Adrenal gland (tissue), 12 donors: Measurements from ENCODE around the gene TM4SF4. TPM values are rescaled to one million over a fixed set of nuclear protein-coding genes. Genes with fewer than 3 reads are reported as not detected.

Source experiments
- DNase-seq, 7 donors: peaks; one replicate each; pipeline ENCODE4 v3.0.0-alpha.2; 2019 to 2020
- H3K27ac ChIP-seq, 5 donors: fragments of 200-600 bp; sonication (generic) in 4 of 5; 1 replicate in 3 of 5; 2 replicates in 2 of 5; pipeline versions ENCODE4 v1.5.1 to v1.8.0; 2016 to 2020; ENCODE audit warnings: mild to moderate bottlenecking in 1 of 5
- H3K27me3 ChIP-seq: fragments of 200-600 bp; 2 replicates; pipeline ENCODE4 v1.8.0; 2021
- H3K36me3 ChIP-seq, 2 donors: fragments of 200-600 bp; replicated peaks in 1 of 2; 1 replicate in 1 of 2; 2 replicates in 1 of 2; pipeline versions ENCODE4 v1.5.1 to v1.8.0; 2018 to 2022
- H3K4me1 ChIP-seq, 2 donors: fragments of 200-600 bp; replicated peaks in 1 of 2; 1 replicate in 1 of 2; 2 replicates in 1 of 2; pipeline versions ENCODE4 v1.5.1 to v1.8.0; 2018 to 2021
- H3K4me3 ChIP-seq, 4 donors: fragments of 200-600 bp; sonication (generic) in 3 of 4; one replicate each; pipeline ENCODE4 v1.5.1; 2016 to 2018
- H3K9me3 ChIP-seq, 3 donors: fragments of 200-600 bp; sonication (generic) in 1 of 3; replicated peaks in 1 of 3; 1 replicate in 2 of 3; 2 replicates in 1 of 3; pipeline versions ENCODE4 v1.5.1 to v1.8.0; 2016 to 2021
- POLR2A ChIP-seq, 2 donors: fragments of 450-650 bp; IDR thresholded peaks; one replicate each; pipeline ENCODE4 v1.6.1; 2017; ENCODE audit warnings: antibody characterized with exemption in 2 of 2, mild to moderate bottlenecking in 2 of 2, moderate library complexity in 1 of 2
- WGBS, 4 donors: extraction: QIAGEN DNeasy Blood & Tissue Kit in 2 of 4; methylation state at CpG; one replicate each; pipeline versions ENCODE4 v1.1.5 to v1.1.7; 2013 to 2017; 5-methylcytosine and 5-hydroxymethylcytosine counted together
- intact Hi-C, 2 donors: fragments of 100-400 bp; cut with DNase I; formaldehyde crosslinking; loops; one replicate each; pipeline versions ENCODE4 v1.14.1 to v1.15.0; 2022 to 2023
- polyA plus RNA-seq, 3 donors: library from polyadenylated mRNA; stranded (reverse); fragments of 200-250 nt in 2 of 3; fragments of 350-450 nt in 1 of 3; fragmentation: Illumina TruSeq in 1 of 3; extraction: RNeasy Lipid Tissue Mini Kit (QIAGEN cat#74804) in 1 of 3; gene quantifications; one replicate each; pipeline ENCODE4 v1.2.3, GENCODE V29; 2013 to 2014
- total RNA-seq, 9 donors: library from RNA; depleted of rRNA in 4 of 9; stranded (reverse); fragments of >200 nt in 4 of 9; fragments of 120-200 nt in 1 of 9; fragmentation: NEBNext Ultra II Directional in 1 of 9; extraction: Animal tissue kit (Norgen Biotek cat#: 25700) in 1 of 9; gene quantifications; one replicate each; pipeline versions ENCODE4 v1.1.0 to v1.2.4, GENCODE V29; 2013 to 2023
- TF ChIP-seq, protein P1 (sequence below), 6 experiments: fragments of 450-650 bp in 4 of 6; fragments of 200-600 bp in 2 of 6; sonication (generic) in 1 of 6; IDR thresholded peaks; 1 replicate in 5 of 6; 2 replicates in 1 of 6; pipeline versions ENCODE4 v1.5.1 to v1.8.0; 2016 to 2021; ENCODE audit warnings: antibody characterized with exemption in 6 of 6, mild to moderate bottlenecking in 2 of 6, moderate library complexity in 1 of 6
- donor health status: healthy with polysubstance abuse.
- donor health status: Bipolar disorder and iron deficiency.
- donor health status: DM: yes; HTN: yes; CAD: no.
- donor health status: DM: no; HTN: no; CAD: no.
- donor health status: DM: no; HTN: no; CAD: no.
- donor health status: DM: yes; HTN: yes; CAD: no.

The TM4SF4 gene
- total and polyA plus RNA-seq, 12 donors, result 0.08 to 2.2 (median 0.96) TPM; not detected in 3

DNA sequence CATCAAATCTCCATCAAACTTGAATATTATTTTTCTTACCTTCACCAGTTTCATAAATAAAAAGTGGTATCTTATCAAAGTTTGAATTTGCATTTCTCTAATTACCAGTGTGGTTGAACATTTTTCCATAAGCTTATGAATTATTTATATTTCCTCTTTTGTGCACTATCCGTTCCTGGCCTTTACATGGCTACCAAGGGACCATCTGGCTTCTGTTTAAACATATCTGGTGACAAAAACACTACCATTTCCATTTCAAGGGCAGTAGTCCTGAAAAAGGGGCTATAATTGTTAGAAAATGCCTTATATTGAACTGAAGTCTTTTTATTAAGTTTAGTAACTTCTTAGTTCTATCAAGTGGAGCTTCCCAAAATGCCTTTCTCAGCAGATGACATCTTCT, 44.3 kb upstream of the TM4SF4 start:
- Histone ChIP-seq H3K27me3 (no peaks in the 10 kb centered on the region), H3K4me1 (no peaks in the 10 kb centered on the region), H3K4me3 (no peak overlapping the region), H3K36me3 (no peaks in the 10 kb centered on the region), H3K9me3 (no peaks in the 10 kb centered on the region), H3K27ac (no peak overlapping the region)
- DNase-seq, result no peak
- no peak for TF ChIP-seq POLR2A (IDR thresholded peaks at IDR 0.05)
- TF ChIP-seq, protein P1, sequence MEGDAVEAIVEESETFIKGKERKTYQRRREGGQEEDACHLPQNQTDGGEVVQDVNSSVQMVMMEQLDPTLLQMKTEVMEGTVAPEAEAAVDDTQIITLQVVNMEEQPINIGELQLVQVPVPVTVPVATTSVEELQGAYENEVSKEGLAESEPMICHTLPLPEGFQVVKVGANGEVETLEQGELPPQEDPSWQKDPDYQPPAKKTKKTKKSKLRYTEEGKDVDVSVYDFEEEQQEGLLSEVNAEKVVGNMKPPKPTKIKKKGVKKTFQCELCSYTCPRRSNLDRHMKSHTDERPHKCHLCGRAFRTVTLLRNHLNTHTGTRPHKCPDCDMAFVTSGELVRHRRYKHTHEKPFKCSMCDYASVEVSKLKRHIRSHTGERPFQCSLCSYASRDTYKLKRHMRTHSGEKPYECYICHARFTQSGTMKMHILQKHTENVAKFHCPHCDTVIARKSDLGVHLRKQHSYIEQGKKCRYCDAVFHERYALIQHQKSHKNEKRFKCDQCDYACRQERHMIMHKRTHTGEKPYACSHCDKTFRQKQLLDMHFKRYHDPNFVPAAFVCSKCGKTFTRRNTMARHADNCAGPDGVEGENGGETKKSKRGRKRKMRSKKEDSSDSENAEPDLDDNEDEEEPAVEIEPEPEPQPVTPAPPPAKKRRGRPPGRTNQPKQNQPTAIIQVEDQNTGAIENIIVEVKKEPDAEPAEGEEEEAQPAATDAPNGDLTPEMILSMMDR (IDR thresholded peaks at IDR 0.05), result no peak
- 56 to 66% (median 60%) methylated on average over 1 of the region's 1 CpG for WGBS, 4 donors
- intact Hi-C loops, result no loop called here

DNA sequence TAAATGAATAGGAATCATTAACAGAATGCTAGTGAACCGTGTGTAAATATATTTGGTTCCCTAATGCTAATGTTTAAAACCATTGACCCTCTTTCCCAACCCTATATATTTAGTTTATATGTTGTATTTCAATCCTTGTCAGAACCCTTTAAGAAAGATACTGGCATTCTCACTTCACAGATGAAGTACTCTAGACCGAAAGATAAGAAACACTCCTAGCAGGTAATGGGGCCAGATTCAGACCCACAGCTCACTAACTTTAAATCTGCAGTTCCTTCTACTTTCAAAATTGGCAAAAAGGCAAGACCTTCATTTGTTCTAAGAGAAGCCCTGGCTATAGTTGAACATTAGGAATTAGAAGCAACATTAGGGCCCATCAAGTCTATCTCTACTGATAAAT, 42.3 kb upstream of the TM4SF4 start:
- no peaks in the 10 kb centered on the region for H3K4me1 ChIP-seq
- TF ChIP-seq, protein P1 (IDR thresholded peaks at IDR 0.05), result no peak
- no peak for TF ChIP-seq POLR2A (IDR thresholded peaks at IDR 0.05)
- no peak overlapping the region for H3K4me3 ChIP-seq
- no peaks in the 10 kb centered on the region for H3K36me3 ChIP-seq
- DNase-seq, result no peak
- H3K27ac ChIP-seq, result no peak overlapping the region
- no peaks in the 10 kb centered on the region for H3K27me3 ChIP-seq
- 86 to 90% (median 88%) methylated on average over 2 of the region's 2 CpGs for WGBS, 4 donors
- H3K9me3 ChIP-seq, result no peaks in the 10 kb centered on the region
- intact Hi-C loops, result no loop called here

DNA sequence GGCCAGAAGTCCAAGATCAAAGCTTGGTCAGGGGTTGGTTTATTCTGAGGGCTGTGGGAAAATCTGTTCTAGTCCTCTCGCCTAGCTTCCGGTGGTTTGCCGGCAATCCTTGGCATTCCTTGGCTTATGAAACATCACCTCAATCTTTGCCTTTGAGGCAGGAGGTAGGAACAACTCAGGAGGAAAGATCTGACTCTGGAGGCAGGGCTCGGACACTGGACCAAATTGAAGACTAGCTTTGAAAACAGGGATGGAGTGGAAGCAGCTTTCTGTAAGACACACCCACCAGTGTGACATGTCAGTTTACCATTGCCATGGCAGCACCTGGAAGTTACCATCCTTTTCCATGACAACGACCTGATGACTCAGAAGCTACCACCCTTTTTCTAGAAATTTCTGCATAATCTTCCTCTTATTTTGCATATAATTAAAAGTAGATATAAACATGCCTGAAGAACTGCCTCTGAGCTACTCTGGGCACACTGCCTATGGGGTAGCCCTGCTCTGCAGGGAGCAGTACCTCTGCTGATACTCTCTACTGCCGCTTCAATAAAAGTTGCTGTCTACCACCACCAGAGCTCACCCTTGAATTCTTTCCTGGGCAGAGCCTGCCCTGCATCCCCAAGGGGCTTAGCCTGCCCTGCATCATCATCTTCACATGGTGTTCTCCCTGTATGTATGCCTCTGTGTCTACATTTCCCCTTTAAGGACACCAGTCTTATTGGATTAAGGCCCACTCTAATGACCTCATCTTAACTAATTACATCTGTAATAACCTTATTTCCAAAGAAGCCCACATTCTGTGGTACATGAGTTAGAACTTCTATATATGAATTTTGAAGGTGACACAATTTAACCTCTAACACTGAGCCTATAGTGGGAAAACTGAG, 38.3 kb upstream of the TM4SF4 start:
- Histone ChIP-seq H3K36me3 (no peaks in the 10 kb centered on the region), H3K9me3 (no peaks in the 10 kb centered on the region), H3K27me3 (no peaks in the 10 kb centered on the region), H3K27ac (no peak overlapping the region), H3K4me3 (no peak overlapping the region), H3K4me1 (no peaks in the 10 kb centered on the region)
- intact Hi-C loops, result no loop called here
- DNase-seq, result no peak
- TF ChIP-seq, protein P1 (IDR thresholded peaks at IDR 0.05), result no peak
- no peak for TF ChIP-seq POLR2A (IDR thresholded peaks at IDR 0.05)
- 78 to 90% (median 85%) methylated on average over 6 of the region's 6 CpGs for WGBS, 4 donors

GRCh38 chr3:149437286-149437685, 37.2 kb upstream of the TM4SF4 start:
- Histone ChIP-seq H3K4me3 (no peak overlapping the region), H3K27ac (no peak overlapping the region), H3K27me3 (no peaks in the 10 kb centered on the region), H3K4me1 (no peaks in the 10 kb centered on the region), H3K36me3 (no peaks in the 10 kb centered on the region), H3K9me3 (no peaks in the 10 kb centered on the region)
- whole genome bisulfite sequencing, 4 donors, result 82 to 90% (median 86%) methylated on average over 3 of the region's 3 CpGs
- no peak for TF ChIP-seq POLR2A (IDR thresholded peaks at IDR 0.05)
- TF ChIP-seq, protein P1 (IDR thresholded peaks at IDR 0.05), result no peak
- no peak for DNase-seq
- intact Hi-C loops, result no loop called here
